Retinal pigment epithelial cell (primary cell): ENCODE data around the gene TOMM20.
A peak's percentile ranks its signal among the peaks of the same experiment; 100 is the strongest.
"Not testable (repeated sequence)": the region's sequence is repeated elsewhere in the genome, so short reads cannot be mapped to it uniquely, and the experiment has no call there.

Experiments used
- DNase-seq: peaks from one replicate; pipeline ENCODE4 v3.0.0-alpha.2; 2010; ENCODE audit warnings: low read depth
- H3K4me3 ChIP-seq: 2 replicates; pipeline ENCODE4 v1.5.1; 2011; ENCODE audit warnings: mild to moderate bottlenecking, low read length, control low read depth, moderate library complexity
- TF ChIP-seq, protein P1 (sequence below): conservative IDR thresholded peaks from 2 replicates; pipeline ENCODE4 v1.5.1; 2011; ENCODE audit warnings: low read depth, low read length, control low read depth, inconsistent platforms

The TOMM20 gene

DNA sequence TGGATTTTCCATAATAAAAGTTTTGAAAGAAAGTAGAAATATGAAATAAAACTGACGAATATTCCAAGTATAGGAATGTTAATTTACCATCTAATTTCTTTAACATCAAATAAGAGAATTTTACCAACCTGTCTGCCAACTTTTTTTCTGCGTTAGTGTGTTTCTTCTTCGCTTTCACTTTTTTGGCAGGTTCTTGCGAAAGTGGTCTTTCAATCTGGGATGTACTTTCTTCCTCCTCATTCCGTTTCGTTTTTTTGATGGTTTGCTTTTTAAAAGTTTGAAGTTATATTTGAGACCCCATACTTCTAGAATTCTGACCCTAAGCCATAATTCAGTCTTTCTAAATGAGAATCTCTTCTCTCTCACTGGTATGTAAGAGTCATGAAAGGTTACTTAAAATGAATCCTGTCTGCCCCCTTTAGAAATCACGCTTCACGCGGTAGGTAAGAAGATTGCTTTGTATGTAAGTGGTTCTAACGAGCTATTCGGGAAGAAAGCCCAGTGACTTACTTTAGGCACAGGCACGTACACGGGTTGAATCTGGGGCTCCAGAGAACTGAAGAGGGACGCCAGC, 31.8 kb upstream of the TOMM20 start:
- peak; percentile 22 for DNase-seq
- TF ChIP-seq, protein P1, sequence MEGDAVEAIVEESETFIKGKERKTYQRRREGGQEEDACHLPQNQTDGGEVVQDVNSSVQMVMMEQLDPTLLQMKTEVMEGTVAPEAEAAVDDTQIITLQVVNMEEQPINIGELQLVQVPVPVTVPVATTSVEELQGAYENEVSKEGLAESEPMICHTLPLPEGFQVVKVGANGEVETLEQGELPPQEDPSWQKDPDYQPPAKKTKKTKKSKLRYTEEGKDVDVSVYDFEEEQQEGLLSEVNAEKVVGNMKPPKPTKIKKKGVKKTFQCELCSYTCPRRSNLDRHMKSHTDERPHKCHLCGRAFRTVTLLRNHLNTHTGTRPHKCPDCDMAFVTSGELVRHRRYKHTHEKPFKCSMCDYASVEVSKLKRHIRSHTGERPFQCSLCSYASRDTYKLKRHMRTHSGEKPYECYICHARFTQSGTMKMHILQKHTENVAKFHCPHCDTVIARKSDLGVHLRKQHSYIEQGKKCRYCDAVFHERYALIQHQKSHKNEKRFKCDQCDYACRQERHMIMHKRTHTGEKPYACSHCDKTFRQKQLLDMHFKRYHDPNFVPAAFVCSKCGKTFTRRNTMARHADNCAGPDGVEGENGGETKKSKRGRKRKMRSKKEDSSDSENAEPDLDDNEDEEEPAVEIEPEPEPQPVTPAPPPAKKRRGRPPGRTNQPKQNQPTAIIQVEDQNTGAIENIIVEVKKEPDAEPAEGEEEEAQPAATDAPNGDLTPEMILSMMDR: no peak
- peak overlapping the region; percentile 97 for H3K4me3 ChIP-seq

DNA sequence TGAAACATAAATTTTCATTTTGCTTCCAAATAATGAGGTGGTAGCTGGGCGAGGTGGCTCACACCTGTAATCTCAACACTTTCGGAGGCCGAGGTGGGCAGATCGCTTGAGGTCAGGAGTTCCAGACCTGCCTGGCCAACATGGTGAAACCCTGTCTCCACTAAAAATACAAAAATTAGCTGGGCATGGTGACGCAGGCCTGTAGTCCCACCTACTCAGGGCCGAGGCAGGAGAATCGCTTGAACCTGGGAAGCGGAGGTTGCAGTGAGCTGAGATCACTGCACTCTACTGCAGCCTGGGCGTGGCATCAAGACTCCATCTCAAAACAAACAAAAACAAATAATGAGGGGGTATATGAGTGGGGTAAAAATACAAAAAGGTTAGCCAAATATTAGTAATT, 31.3 kb upstream of the TOMM20 start:
- not testable (repeated sequence) for H3K4me3 ChIP-seq, DNase-seq

DNA sequence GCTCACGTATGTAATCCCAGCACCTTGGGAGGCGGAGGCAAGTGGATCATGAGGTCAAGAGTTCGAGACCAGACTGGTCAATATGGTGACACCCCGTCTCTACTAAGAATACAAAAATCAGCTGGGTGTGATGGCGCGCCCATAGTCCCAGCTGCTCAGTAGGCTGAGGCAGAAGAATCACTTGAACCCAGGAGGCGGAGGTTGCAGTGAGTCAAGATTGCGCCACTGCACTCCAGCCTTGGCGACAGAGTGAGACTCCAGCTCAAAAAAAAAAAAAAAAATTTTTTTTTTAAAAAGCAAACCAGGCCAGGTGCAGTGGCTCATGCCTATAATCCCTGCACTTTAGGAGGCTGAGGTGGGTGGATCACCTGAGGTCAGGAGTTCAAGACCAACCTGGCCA, 30.6 kb upstream of the TOMM20 start:
- not testable (repeated sequence) for DNase-seq, H3K4me3 ChIP-seq

DNA sequence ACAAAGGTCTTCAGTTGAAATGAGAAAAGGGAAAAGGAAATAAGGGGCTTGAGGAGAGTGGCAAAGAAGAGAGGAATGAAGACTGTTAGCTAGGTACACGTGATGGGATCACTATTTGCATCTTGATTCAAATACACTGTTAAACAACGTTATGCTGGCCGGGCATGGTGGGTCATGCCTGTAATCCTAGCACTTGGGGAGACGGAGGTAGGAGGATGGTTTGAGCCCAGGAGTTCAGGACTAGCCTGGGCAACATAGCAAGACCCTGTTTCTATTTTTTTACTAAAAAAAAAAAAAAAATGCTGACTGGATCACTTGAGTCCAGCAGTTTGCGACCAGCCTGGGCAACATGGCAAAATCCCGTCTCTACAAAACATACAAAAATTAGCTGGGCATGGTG, 30.0 kb upstream of the TOMM20 start:
- TF ChIP-seq, protein P1: no peak
- no peak overlapping the region for H3K4me3 ChIP-seq
- DNase-seq: no peak

DNA sequence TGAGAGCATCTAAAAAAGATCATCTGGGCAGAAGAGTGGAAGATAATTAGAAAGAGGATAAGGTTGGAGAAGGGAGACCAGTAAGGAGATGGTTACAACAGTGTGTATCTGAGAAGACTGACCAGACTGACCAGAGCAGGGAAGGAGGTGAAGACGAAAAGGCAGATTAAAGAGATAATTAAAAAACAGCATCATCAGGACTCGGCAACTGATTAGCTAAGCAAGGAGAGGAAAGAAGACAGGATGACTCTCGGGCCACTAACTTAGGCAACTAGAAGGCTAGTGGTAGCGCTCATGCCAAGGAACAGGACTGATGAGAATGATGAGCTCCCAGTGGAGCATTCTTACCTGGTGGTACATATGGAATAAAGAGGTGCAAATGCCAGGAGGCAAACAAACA, 28.5 kb upstream of the TOMM20 start:
- TF ChIP-seq, protein P1: no peak
- H3K4me3 ChIP-seq: no peak overlapping the region
- no peak for DNase-seq

DNA sequence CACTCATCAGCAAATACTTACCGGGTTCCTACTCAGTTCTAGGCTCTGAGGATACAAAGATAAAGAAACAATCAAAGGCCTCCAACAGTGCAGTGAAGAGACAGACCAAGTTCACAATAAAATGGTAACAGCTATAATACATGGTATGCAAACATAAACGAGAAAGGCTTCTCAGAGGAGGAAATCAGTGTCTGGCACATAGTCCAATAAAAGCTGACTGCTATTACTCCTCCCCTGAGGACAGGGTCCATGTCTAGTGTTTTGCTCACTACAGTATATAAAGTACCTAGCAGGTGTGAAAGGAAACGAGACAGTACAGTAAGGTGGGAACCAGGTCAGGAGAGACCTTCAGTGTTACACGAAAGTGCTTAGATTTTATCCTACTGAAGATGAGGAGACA, 28.1 kb upstream of the TOMM20 start:
- no peak overlapping the region for H3K4me3 ChIP-seq
- TF ChIP-seq, protein P1: no peak
- DNase-seq: no peak

DNA sequence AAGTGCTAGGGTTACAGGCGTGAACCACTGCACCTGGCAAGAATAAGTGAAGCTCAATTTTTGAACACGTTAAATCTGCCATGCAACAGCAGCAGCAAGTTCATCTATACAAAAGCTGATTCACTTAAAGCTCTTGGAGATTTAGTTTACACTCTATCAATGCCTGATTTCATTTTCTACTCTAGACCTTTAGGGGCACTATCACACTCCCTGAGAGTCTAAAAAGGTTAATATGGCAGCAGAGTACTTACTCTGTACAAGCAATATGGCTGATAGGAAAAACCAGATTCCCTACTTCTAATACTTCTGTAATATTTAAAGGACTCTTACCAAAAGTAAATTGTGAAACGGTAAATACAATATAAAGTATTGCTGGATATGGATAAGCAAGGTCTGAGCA, 27.6 kb upstream of the TOMM20 start:
- no peak for DNase-seq
- TF ChIP-seq, protein P1: peak; percentile 11
- H3K4me3 ChIP-seq: no peak overlapping the region

DNA sequence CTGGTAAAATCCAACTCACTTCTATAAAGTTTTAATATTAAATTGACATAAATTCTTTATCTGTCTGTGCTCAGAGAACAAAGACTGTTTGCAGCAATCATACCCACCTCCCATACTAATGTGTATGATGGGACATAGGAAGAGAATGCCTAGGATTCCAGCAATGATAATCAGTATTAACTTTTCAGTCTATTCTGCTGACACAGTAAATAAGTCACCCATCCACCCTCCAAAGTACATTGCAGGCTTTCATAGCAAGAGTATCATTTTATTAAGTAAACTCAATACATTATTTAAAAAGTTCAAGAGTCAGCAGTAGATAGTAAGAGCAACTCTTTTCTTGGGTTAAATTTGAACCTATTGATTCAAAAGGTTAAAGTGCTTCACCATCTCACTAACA, 23.6 kb upstream of the TOMM20 start:
- TF ChIP-seq, protein P1: no peak
- no peak for DNase-seq
- no peak overlapping the region for H3K4me3 ChIP-seq
